H9 (cell line): ENCODE results near the gene NGF. TPM values are rescaled to one million over a fixed set of nuclear protein-coding genes. Genes with fewer than 3 reads are reported as not detected.

Source experiments
- DNase-seq: peaks from one replicate; pipeline ENCODE4 v3.0.0-alpha.2; 2017
- H2AFZ ChIP-seq: one replicate; pipeline ENCODE4 v1.6.1; 2013; ENCODE audit warnings: mild to moderate bottlenecking, low read length, control low read depth, moderate library complexity
- H2AK5ac ChIP-seq: 2 replicates; pipeline ENCODE4 v1.6.1; 2013; ENCODE audit warnings: low read length, control low read depth, mixed read lengths; ENCODE audit not compliant: insufficient read length
- H2BK120ac ChIP-seq: one replicate; pipeline ENCODE4 v1.6.1; 2013; ENCODE audit warnings: low read depth, mild to moderate bottlenecking, low read length, control low read depth, inconsistent platforms; ENCODE audit not compliant: poor library complexity, severe bottlenecking
- H2BK12ac ChIP-seq: 2 replicates; pipeline ENCODE4 v1.6.1; 2013; ENCODE audit warnings: low read length, control low read depth, mixed read lengths, low read depth; ENCODE audit not compliant: insufficient read length
- H2BK15ac ChIP-seq: 2 replicates; pipeline ENCODE4 v1.6.1; 2013; ENCODE audit warnings: low read depth, low read length, control low read depth
- H2BK20ac ChIP-seq: one replicate; pipeline ENCODE4 v1.6.1; 2013; ENCODE audit warnings: low read depth, mild to moderate bottlenecking, low read length, control low read depth, inconsistent platforms; ENCODE audit not compliant: poor library complexity, severe bottlenecking
- H2BK5ac ChIP-seq: 2 replicates; pipeline ENCODE4 v1.6.1; 2013; ENCODE audit warnings: low read length, control low read depth, mixed read lengths; ENCODE audit not compliant: insufficient read length
- H3K14ac ChIP-seq: 2 replicates; pipeline ENCODE4 v1.6.1; 2013; ENCODE audit warnings: low read length, control low read depth; ENCODE audit not compliant: insufficient read depth
- H3K18ac ChIP-seq: 2 replicates; pipeline ENCODE4 v1.6.1; 2013; ENCODE audit warnings: low read depth, mild to moderate bottlenecking, mixed read lengths, low read length, control low read depth; ENCODE audit not compliant: insufficient read length
- H3K23ac ChIP-seq: 2 replicates; pipeline ENCODE4 v1.6.1; 2013; ENCODE audit warnings: low read length, control low read depth, mixed read lengths, low read depth; ENCODE audit not compliant: insufficient read length
- H3K23me2 ChIP-seq: 2 replicates; pipeline ENCODE4 v1.6.1; 2013; ENCODE audit warnings: low read depth, mild to moderate bottlenecking, mixed read lengths, low read length, control low read depth; ENCODE audit not compliant: insufficient read length, poor library complexity, severe bottlenecking
- H3K27ac ChIP-seq: 2 replicates; pipeline ENCODE4 v1.5.1; 2013; ENCODE audit warnings: low read length, control low read depth, mixed read lengths, low read depth; ENCODE audit not compliant: insufficient read length
- H3K27me3 ChIP-seq: 2 replicates; pipeline ENCODE4 v1.6.1; 2013; ENCODE audit warnings: low read length, control low read depth, inconsistent platforms; ENCODE audit not compliant: insufficient read depth
- H3K4ac ChIP-seq: 2 replicates; pipeline ENCODE4 v1.6.1; 2013; ENCODE audit warnings: low read depth, mild to moderate bottlenecking, control low read depth, inconsistent platforms, low read length, moderate library complexity
- H3K4me1 ChIP-seq: 2 replicates; pipeline ENCODE4 v1.6.1; 2013; ENCODE audit warnings: low read length, control low read depth, inconsistent platforms; ENCODE audit not compliant: insufficient read depth
- H3K4me2 ChIP-seq: 2 replicates; pipeline ENCODE4 v1.6.1; 2013; ENCODE audit warnings: low read length, control low read depth, mixed read lengths; ENCODE audit not compliant: insufficient read length, insufficient read depth
- H3K56ac ChIP-seq: 2 replicates; pipeline ENCODE4 v1.6.1; 2013; ENCODE audit warnings: low read depth, mild to moderate bottlenecking, mixed read lengths, low read length, control low read depth; ENCODE audit not compliant: insufficient read length
- H3K79me1 ChIP-seq: 2 replicates; pipeline ENCODE4 v1.6.1; 2013; ENCODE audit warnings: low read depth, mild to moderate bottlenecking, moderate library complexity, low read length, control low read depth, inconsistent platforms; ENCODE audit not compliant: insufficient read depth, poor library complexity, severe bottlenecking
- H3K79me2 ChIP-seq: 2 replicates; pipeline ENCODE4 v1.6.1; 2013; ENCODE audit warnings: low read length, control low read depth, inconsistent platforms; ENCODE audit not compliant: insufficient read depth
- H3K9ac ChIP-seq: 2 replicates; pipeline ENCODE4 v1.6.1; 2013; ENCODE audit warnings: low read length, control low read depth, mixed read lengths; ENCODE audit not compliant: insufficient read length; ENCODE audit errors: extremely low read depth
- H3K9me3 ChIP-seq: one replicate; pipeline ENCODE4 v1.6.1; 2013; ENCODE audit warnings: low read depth, low read length, inconsistent platforms; ENCODE audit not compliant: control insufficient read depth
- H3T11ph ChIP-seq: one replicate; pipeline ENCODE4 v1.6.1; 2013; ENCODE audit warnings: mild to moderate bottlenecking, low read length, control low read depth, inconsistent platforms
- H4K20me1 ChIP-seq: one replicate; pipeline ENCODE4 v1.6.1; 2013; ENCODE audit not compliant: control insufficient read depth, insufficient read length, insufficient read depth
- H4K5ac ChIP-seq: 2 replicates; pipeline ENCODE4 v1.6.1; 2013; ENCODE audit warnings: low read depth, mild to moderate bottlenecking, mixed read lengths, low read length, control low read depth; ENCODE audit not compliant: insufficient read length
- H4K8ac ChIP-seq: replicated peaks from 2 replicates; pipeline ENCODE4 v1.6.1; 2013; ENCODE audit warnings: low read length, control low read depth, mixed read lengths, low read depth; ENCODE audit not compliant: insufficient read length
- H4K91ac ChIP-seq: 2 replicates; pipeline ENCODE4 v1.6.1; 2013; ENCODE audit warnings: low read depth, mild to moderate bottlenecking, moderate library complexity, mixed read lengths, low read length, control low read depth; ENCODE audit not compliant: insufficient read length
- H3K27ac Mint-ChIP-seq, 3 experiments: 2 replicates in 2 of 3; 3 replicates in 1 of 3; pipeline ENCODE4 v1.8.0; 2020 to 2021; ENCODE audit warnings: mixed read lengths in 3 of 3, mild to moderate bottlenecking in 1 of 3, moderate library complexity in 1 of 3
- H3K27me3 Mint-ChIP-seq: 2 replicates; pipeline ENCODE4 v1.8.0; 2021; ENCODE audit warnings: low read depth, mild to moderate bottlenecking, moderate library complexity, mixed read lengths
- H3K36me3 Mint-ChIP-seq, 3 experiments: 2 replicates in 2 of 3; 3 replicates in 1 of 3; pipeline ENCODE4 v1.8.0; 2020 to 2021; ENCODE audit warnings: low read depth in 3 of 3, mixed read lengths in 3 of 3; ENCODE audit not compliant: insufficient read depth in 1 of 3
- H3K4me1 Mint-ChIP-seq, 2 experiments: 2 replicates each; pipeline ENCODE4 v1.8.0; 2020; ENCODE audit warnings: mixed read lengths in 2 of 2
- H3K4me3 Mint-ChIP-seq, 2 experiments: 2 replicates in 1 of 2; 3 replicates in 1 of 2; pipeline ENCODE4 v1.8.0; 2020 to 2021; ENCODE audit warnings: mild to moderate bottlenecking in 2 of 2, mixed read lengths in 2 of 2, moderate library complexity in 1 of 2
- H3K9me3 Mint-ChIP-seq, 2 experiments: 2 replicates in 1 of 2; 3 replicates in 1 of 2; pipeline ENCODE4 v1.8.0; 2020; ENCODE audit warnings: mild to moderate bottlenecking in 2 of 2, mixed read lengths in 2 of 2, moderate library complexity in 1 of 2
- CTCF ChIP-seq: fragments of 200-600 bp; sonication (generic); conservative IDR thresholded peaks from 3 replicates; pipeline ENCODE4 v1.8.0; 2021; ENCODE audit warnings: antibody characterized with exemption, mild to moderate bottlenecking
- WGBS: extraction: QIAGEN DNeasy Blood & Tissue Kit; methylation state at CpG from one replicate; pipeline ENCODE4 v1.1.7; 2013; ENCODE audit warnings: missing lambda C conversion rate, low lambda C conversion rate, mixed read lengths; ENCODE audit not compliant: insufficient read length; ENCODE audit errors: extremely low coverage; 5-methylcytosine and 5-hydroxymethylcytosine counted together
- total RNA-seq: library from RNA; stranded (reverse); gene quantifications from 2 replicates; pipeline ENCODE4 v1.2.1, GENCODE V29; 2021

Gene NGF
- total RNA-seq, 1 experiment from 2014 or later: 0.22 TPM

GRCh38 chr1:115332813-115333608 is 5.0 kb downstream of the NGF start:
- Mint-ChIP-seq H3K36me3 (no peaks in the 10 kb centered on the region), H3K4me3 (no peak overlapping the region), H3K27me3 (peaks cover 46% of the 10 kb centered on the region), H3K27ac (no peak overlapping the region), H3K9me3 (no peaks in the 10 kb centered on the region), H3K4me1 (peaks cover 11 to 12% of the 10 kb centered on the region in 2 experiments)
- Histone ChIP-seq H3K18ac (no peak overlapping the region), H3K27me3 (peaks cover 4% of the 10 kb centered on the region; the same call in 1 of the 2 replicates), H2BK5ac (no peak overlapping the region), H2BK15ac (no peak overlapping the region), H3K9me3 (no peaks in the 10 kb centered on the region), H3K56ac (no peak overlapping the region), H2AFZ (no peak overlapping the region), H4K5ac (no peak overlapping the region), H2AK5ac (no peak overlapping the region), H3K4ac (no peak overlapping the region), H3K4me2 (no peak overlapping the region), H4K20me1 (peaks cover 3% of the 10 kb centered on the region), H2BK12ac (no peak overlapping the region), H3K79me2 (no peaks in the 10 kb centered on the region), H2BK120ac (no peak overlapping the region), H3K27ac (no peak overlapping the region), H3K9ac (no peak overlapping the region), H3K79me1 (no peaks in the 10 kb centered on the region), H3K14ac (no peak overlapping the region), H3K23me2 (peaks cover 6% of the 10 kb centered on the region), H3K23ac (no peak overlapping the region), H4K91ac (no peak overlapping the region), H3T11ph (no peak overlapping the region), H4K8ac (no peak overlapping the region), H3K4me1 (no peaks in the 10 kb centered on the region), H2BK20ac (no peak overlapping the region)
- TF ChIP-seq CTCF: no peak
- no CpG with 5 or more reads among the region's 7 CpGs for WGBS
- DNase-seq: no peak
